Body of pancreas (tissue), 4 donors: ENCODE results near the gene INPP5B.
"Not testable (repeated sequence)": the region's sequence is repeated elsewhere in the genome, so short reads cannot be mapped to it uniquely, and the experiment has no call there.

Source experiments
- POLR2A ChIP-seq, 3 donors: fragments of 450-650 bp; IDR thresholded peaks; one replicate each; pipeline ENCODE4 v1.6.1; 2016; ENCODE audit warnings: antibody characterized with exemption in 3 of 3, mild to moderate bottlenecking in 2 of 3
- TF ChIP-seq, protein P1 (sequence below), 7 experiments: fragments of 450-650 bp in 4 of 7; fragments of 200-600 bp in 3 of 7; sonication (generic) in 3 of 7; IDR thresholded peaks; one replicate each; pipeline ENCODE4 v1.5.1; 2016 to 2019; ENCODE audit warnings: antibody characterized with exemption in 7 of 7

DNA sequence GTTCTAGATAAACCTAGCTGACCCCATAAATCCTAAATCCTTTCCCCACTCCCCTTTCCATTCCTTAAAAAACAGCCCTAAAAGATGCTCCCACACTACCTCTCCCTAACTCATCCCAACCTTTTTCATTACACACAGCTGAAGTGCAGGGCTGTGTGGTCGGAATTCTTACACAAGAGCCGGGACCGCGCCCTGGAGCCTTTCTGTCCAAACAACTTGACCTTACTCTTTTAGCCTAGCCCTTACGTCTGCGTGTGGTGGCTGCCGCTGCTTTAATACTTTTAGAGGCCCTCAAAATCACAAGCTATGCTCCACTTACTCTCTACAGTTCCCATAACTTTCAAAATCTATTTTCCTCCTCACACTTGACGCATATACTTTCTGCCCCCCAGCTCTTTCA is 36.0 kb downstream of the INPP5B start:
- TF ChIP-seq, protein P1, sequence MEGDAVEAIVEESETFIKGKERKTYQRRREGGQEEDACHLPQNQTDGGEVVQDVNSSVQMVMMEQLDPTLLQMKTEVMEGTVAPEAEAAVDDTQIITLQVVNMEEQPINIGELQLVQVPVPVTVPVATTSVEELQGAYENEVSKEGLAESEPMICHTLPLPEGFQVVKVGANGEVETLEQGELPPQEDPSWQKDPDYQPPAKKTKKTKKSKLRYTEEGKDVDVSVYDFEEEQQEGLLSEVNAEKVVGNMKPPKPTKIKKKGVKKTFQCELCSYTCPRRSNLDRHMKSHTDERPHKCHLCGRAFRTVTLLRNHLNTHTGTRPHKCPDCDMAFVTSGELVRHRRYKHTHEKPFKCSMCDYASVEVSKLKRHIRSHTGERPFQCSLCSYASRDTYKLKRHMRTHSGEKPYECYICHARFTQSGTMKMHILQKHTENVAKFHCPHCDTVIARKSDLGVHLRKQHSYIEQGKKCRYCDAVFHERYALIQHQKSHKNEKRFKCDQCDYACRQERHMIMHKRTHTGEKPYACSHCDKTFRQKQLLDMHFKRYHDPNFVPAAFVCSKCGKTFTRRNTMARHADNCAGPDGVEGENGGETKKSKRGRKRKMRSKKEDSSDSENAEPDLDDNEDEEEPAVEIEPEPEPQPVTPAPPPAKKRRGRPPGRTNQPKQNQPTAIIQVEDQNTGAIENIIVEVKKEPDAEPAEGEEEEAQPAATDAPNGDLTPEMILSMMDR (IDR thresholded peaks at IDR 0.05): not testable (repeated sequence)
- TF ChIP-seq POLR2A (IDR thresholded peaks at IDR 0.05): not testable (repeated sequence)
